Measurements from ENCODE around the gene ETV5.

Gene ETV5

GRCh38 chr3:186108941-186109865 is at the start of gene ETV5:
TSS of gene ETV5 (minus strand) at chr3:186109089. CDS start at chr3:186105868, 3,221 bp downstream.
- in situ Hi-C loops (cut with HindIII; ENCODE audit: low pct_unique_long_range_greater_than_20kb, low sequenced_read_pairs): no loop called here
- peak; percentile 100 for DNase-seq (ENCODE audit: low read depth in 1 of 2, low spot score in 1 of 2)
- no peak for TF ChIP-seq JUND (IDR thresholded peaks at IDR 0.05; ENCODE audit: low read depth)

DNA sequence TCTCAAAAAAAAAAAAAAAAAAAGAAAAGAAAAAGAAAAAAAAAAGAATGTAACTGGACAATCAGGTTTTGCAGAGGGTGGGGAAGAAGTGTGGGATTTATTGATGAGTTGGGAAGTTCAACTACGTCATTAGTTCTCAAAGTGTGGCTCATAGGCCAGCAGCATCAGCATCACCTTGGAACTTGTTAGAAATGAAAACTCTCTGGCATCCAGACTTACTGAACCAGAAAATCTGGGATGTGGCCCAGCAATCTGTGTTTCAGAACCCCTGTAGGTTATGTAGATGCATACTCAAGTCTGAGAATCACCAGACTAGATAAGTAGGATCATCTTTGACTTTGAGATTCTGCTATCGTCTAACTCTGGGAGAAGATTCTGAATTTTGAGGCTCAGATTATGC is 45.8 kb upstream of the ETV5 start:
- in situ Hi-C loops (cut with HindIII; ENCODE audit: low pct_unique_long_range_greater_than_20kb, low sequenced_read_pairs): no loop called here
- no peak for DNase-seq (ENCODE audit: low read depth in 1 of 2, low spot score in 1 of 2)
- TF ChIP-seq JUND (IDR thresholded peaks at IDR 0.05; ENCODE audit: low read depth): no peak

DNA sequence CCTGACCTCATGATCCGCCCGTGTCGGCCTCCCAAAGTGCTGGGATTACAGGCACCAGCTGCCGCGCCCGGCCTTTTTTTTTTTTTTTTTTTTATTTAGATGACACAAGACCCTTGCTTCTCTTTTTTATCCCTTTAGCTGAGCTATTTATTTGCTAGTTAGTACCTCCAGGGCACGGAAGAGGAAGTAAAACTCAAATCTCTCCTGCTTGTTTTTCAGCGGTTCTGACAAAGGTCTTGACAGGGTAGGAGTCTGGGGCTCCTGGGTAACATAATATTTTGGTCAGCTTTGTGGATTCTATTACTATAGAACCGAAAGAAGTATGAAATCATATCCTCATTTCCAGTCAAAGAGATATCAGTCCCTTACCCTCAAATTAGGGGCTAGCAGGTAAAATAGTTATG is 44.0 kb upstream of the ETV5 start:
- DNase-seq (ENCODE audit: low read depth in 1 of 2, low spot score in 1 of 2): no peak
- in situ Hi-C loops (cut with HindIII; ENCODE audit: low pct_unique_long_range_greater_than_20kb, low sequenced_read_pairs): no loop called here
- TF ChIP-seq JUND (IDR thresholded peaks at IDR 0.05; ENCODE audit: low read depth): no peak

DNA sequence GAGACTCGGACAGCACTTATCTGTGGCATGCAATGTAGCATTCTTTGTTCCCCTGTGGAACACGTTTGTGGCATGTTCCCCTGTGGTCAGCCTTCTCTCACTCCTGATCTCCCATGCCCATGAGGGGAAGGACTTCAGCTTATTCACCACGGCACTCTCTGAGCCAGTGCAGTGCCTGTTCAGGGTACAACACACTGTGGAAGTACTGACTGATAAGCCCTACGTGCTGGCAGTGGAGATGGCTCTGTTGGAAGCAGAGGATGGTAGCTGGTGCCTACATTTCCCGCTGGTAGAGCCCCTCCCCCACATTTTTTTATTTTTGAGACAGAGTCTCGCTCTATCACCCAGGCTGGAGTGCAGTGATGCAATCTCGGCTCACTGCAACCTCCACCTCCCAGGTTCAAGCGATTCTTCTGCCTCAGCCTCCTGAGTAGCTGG is 43.5 kb upstream of the ETV5 start:
- DNase-seq (ENCODE audit: low read depth in 1 of 2, low spot score in 1 of 2): no peak
- TF ChIP-seq JUND (IDR thresholded peaks at IDR 0.05; ENCODE audit: low read depth): no peak

DNA sequence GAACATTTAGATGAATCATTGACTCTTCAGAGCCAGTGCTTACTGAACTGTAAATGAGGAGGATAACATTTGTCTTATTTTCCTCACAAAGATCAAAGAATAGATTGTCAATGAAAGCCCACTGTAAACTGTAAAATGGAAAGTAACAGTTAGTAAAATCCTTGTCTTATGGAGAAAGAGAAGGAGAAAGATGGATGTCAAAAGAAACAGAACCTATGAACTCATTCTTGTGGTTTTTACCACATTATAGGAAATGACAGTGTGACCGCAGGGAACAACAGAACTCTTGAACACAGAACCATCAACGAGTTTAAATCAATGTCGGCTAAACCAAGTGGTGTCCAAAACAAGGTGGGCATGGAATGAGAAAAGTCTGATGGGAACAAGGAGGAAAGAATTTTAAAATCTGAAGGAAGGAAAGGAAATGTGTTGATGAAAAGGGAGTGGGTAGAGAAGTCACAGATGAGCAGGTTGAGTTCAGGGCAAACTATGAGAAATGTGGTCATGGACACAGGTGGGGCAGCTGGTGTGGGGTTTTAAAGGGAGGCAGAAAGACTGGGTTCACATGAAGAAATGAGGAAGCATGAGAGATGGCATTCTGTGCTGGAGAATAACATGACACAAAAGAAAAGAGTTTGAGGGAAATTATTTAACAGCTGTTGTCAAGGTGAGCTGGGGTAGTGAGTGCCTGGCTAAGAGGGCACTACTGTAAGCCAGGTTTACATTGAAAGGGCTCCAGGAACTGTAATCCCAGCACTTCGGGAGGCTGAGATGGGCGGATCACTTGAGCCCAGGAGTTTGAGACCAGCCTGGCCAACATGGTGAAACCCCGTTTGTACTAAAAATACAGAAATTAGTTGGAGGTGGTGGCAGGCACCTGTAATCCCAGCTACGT is 42.4 kb upstream of the ETV5 start:
- no peak for TF ChIP-seq JUND (IDR thresholded peaks at IDR 0.05; ENCODE audit: low read depth)
- no peak for DNase-seq (ENCODE audit: low read depth in 1 of 2, low spot score in 1 of 2)
- in situ Hi-C loops (cut with HindIII; ENCODE audit: low pct_unique_long_range_greater_than_20kb, low sequenced_read_pairs): no loop called here

More for the DNA sequence above, 43.5 kb upstream of the ETV5 start:
- in situ Hi-C loops (cut with HindIII; ENCODE audit: low pct_unique_long_range_greater_than_20kb, low sequenced_read_pairs): no loop called here

DNA sequence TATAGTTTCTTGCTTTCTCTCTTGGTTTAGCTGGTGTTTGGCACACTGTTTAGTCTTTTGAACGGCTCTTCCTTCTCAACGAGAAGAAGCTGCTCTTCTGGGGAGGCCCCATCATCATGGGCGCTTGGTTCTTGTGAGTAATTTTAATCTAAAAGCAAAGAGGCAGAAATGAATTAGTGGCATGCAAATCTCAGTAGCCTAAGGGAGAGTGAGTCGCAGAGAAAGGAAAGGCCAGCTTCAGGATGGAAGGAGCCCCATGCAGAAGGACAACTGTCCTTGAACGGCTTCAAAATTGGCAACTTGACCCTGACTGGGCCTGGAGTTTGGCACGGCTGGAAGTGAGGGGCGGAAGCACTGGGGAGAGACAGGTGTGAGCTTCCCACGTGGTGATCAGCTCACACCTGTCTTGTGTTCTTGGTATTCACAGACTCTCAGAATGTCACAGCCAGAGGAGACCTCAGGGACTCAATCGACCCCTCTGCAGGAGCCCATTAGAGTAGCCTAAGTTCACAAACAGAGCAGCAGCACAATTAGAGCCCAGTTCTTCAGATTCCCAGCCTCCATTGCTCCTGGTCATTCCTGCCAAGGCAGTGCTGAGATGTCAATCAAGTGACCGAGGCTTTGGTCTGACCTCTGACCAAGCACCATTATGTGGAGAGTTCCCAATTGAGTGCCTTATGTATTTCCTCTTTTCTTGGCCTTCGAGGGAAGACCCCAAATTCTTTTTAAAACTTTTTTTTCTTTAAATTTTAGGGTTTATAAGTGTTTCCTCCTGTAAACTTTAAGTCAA is 41.3 kb upstream of the ETV5 start:
- no peak for TF ChIP-seq JUND (IDR thresholded peaks at IDR 0.05; ENCODE audit: low read depth)
- in situ Hi-C loops (cut with HindIII; ENCODE audit: low pct_unique_long_range_greater_than_20kb, low sequenced_read_pairs): no loop called here
- DNase-seq (ENCODE audit: low read depth in 1 of 2, low spot score in 1 of 2): no peak

GRCh38 chr3:186149319-186149960 is 40.6 kb upstream of the ETV5 start:
- no peak for DNase-seq (ENCODE audit: low read depth in 1 of 2, low spot score in 1 of 2)
- in situ Hi-C loops (cut with HindIII; ENCODE audit: low pct_unique_long_range_greater_than_20kb, low sequenced_read_pairs): no loop called here
- TF ChIP-seq JUND (IDR thresholded peaks at IDR 0.05; ENCODE audit: low read depth): no peak

GRCh38 chr3:186144257-186144656 is 35.4 kb upstream of the ETV5 start:
- in situ Hi-C loops (cut with HindIII; ENCODE audit: low pct_unique_long_range_greater_than_20kb, low sequenced_read_pairs): no loop called here
- no peak for DNase-seq (ENCODE audit: low read depth in 1 of 2, low spot score in 1 of 2)
- TF ChIP-seq JUND (IDR thresholded peaks at IDR 0.05; ENCODE audit: low read depth): no peak

DNA sequence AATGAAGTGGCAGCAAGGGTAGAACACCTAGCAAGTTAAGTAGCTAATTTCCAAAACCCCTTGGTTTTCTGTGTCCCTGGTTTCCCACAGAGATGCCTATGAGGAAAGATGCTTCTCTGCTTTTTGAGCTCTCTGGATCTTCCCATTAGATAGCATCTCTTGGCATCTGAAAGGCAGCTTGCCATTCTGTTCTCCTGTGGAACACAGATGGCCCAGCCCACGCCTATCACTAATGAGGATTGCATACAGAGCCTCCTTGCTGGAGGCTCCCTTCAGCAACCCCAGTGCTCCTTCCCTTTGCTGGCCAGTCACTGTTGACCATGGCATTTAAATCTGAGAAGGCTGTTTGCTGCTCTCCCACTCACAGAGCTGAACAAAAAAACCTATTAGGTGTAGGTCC is 34.4 kb upstream of the ETV5 start:
- DNase-seq (ENCODE audit: low read depth in 1 of 2, low spot score in 1 of 2): no peak
- no peak for TF ChIP-seq JUND (IDR thresholded peaks at IDR 0.05; ENCODE audit: low read depth)
- in situ Hi-C loops (cut with HindIII; ENCODE audit: low pct_unique_long_range_greater_than_20kb, low sequenced_read_pairs): no loop called here

GRCh38 chr3:186142393-186142932 is 33.6 kb upstream of the ETV5 start:
- no peak for DNase-seq (ENCODE audit: low read depth in 1 of 2, low spot score in 1 of 2)
- no peak for TF ChIP-seq JUND (IDR thresholded peaks at IDR 0.05; ENCODE audit: low read depth)
- in situ Hi-C loops (cut with HindIII; ENCODE audit: low pct_unique_long_range_greater_than_20kb, low sequenced_read_pairs): no loop called here

DNA sequence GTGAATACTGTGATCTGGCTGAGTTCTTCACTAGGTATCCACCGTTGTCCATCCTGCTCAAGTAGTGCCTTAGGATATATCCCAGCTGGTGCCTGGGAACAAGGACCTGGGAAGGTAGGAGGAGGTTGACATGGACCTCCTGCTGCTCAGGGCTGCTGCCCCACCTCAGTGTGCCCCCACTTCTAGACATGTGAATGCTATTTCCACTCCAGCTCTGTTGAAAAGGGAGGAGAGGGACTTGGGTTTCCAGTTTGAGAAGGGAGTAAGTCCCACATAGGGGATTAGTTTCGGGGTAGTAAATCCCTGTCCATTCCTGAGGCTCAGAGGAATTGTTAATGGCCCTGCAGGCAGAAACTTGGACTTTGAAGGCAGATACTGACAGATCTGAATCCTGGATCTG is 32.9 kb upstream of the ETV5 start:
- DNase-seq (ENCODE audit: low read depth in 1 of 2, low spot score in 1 of 2): no peak
- in situ Hi-C loops (cut with HindIII; ENCODE audit: low pct_unique_long_range_greater_than_20kb, low sequenced_read_pairs): no loop called here
- TF ChIP-seq JUND (IDR thresholded peaks at IDR 0.05; ENCODE audit: low read depth): no peak

All from T47D (cell line).